ENCODE data around the gene DHX36. TPM values are rescaled to one million over a fixed set of nuclear protein-coding genes. Genes with fewer than 3 reads are reported as not detected.

The DHX36 gene
- total RNA-seq, 2 experiments from 2014 or later: 40.6 to 77.4 TPM

DNA sequence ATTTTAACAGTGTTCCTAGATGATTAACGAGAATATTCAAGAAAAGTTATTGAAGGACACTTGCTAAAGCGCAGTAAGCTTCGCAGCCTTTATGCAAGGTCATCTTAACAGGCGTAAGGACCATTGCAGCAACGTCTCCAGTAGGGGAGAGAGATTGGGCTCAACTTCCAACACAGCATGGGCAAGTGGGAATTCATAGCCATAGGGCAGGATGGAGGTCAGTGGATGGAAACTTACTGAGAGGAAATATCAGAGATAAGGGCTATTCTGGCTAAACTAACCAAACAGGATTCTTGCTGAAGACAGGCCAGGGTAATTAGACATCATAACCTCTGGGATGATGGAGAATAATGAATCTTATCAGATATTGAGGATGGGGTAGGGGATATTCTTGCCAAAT, 82.8 kb downstream of the DHX36 start:
- H3K4me1 ChIP-seq (ENCODE audit: insufficient read depth, low read length, poor library complexity, severe bottlenecking): no peaks in the 10 kb centered on the region
- no peaks in the 10 kb centered on the region for H3K36me3 ChIP-seq (ENCODE audit: insufficient read depth, low read length)
- H3K79me2 ChIP-seq (ENCODE audit: insufficient read depth, low read depth, low read length): no peaks in the 10 kb centered on the region
- intact Hi-C loops (cut with micrococcal nuclease; ENCODE audit: unreplicated experiment): no loop called here
- no peaks in the 10 kb centered on the region for H4K20me1 ChIP-seq (ENCODE audit: insufficient read depth, low read length)
- CTCF ChIA-PET (ENCODE audit: unreplicated experiment): no interaction called here
- H2AFZ ChIP-seq (ENCODE audit: low read length): no peak overlapping the region
- no peaks in the 10 kb centered on the region for H3K9me2 ChIP-seq (ENCODE audit: insufficient read depth, low read length)
- no TSS peak for BruUV-seq (replicated peaks)
- TF ChIP-seq CTCF (conservative IDR thresholded peaks at IDR 0.05; ENCODE audit: low read length) (no peak), EZH2phosphoT487 (IDR thresholded peaks at IDR 0.05; ENCODE audit: borderline replicate concordance, low read depth, low read length) (no peak)
- H3K4me3 ChIP-seq (ENCODE audit: low read depth, low read length, poor library complexity, severe bottlenecking): no peak overlapping the region
- DNase-seq (ENCODE audit: low spot score): no peak
- H3K27ac ChIP-seq (ENCODE audit: low read depth, low read length, poor library complexity, severe bottlenecking): no peak overlapping the region
- POLR2A ChIA-PET: no interaction called here
- no peaks in the 10 kb centered on the region for H3K9me3 ChIP-seq (ENCODE audit: low read length)
- no peak overlapping the region for H3K4me2 ChIP-seq (ENCODE audit: low read length)

GRCh38 chr3:154240235-154240634, 84.1 kb downstream of the DHX36 start:
- H4K20me1 ChIP-seq (ENCODE audit: insufficient read depth, low read length): no peaks in the 10 kb centered on the region
- H3K4me1 ChIP-seq (ENCODE audit: insufficient read depth, low read length, poor library complexity, severe bottlenecking): no peaks in the 10 kb centered on the region
- DNase-seq (ENCODE audit: low spot score): no peak
- no peaks in the 10 kb centered on the region for H3K79me2 ChIP-seq (ENCODE audit: insufficient read depth, low read depth, low read length)
- H3K4me3 ChIP-seq (ENCODE audit: low read depth, low read length, poor library complexity, severe bottlenecking): no peak overlapping the region
- H2AFZ ChIP-seq (ENCODE audit: low read length): no peak overlapping the region
- ChIA-PET CTCF (ENCODE audit: unreplicated experiment) (no interaction called here), POLR2A (interaction anchor here (0.8 to 1.1 kb wide), 2 partner anchors 10 to 18 kb away, joined by 3 to 5 read pairs; no protein-coding TSS in a partner anchor)
- no peak overlapping the region for H3K27ac ChIP-seq (ENCODE audit: low read depth, low read length, poor library complexity, severe bottlenecking)
- H3K4me2 ChIP-seq (ENCODE audit: low read length): no peak overlapping the region
- H3K9me3 ChIP-seq (ENCODE audit: low read length): no peaks in the 10 kb centered on the region
- BruUV-seq (replicated peaks): no TSS peak
- no peaks in the 10 kb centered on the region for H3K36me3 ChIP-seq (ENCODE audit: insufficient read depth, low read length)
- intact Hi-C loops (cut with micrococcal nuclease; ENCODE audit: unreplicated experiment): no loop called here
- H3K9me2 ChIP-seq (ENCODE audit: insufficient read depth, low read length): no peaks in the 10 kb centered on the region
- no peak for TF ChIP-seq EZH2phosphoT487 (IDR thresholded peaks at IDR 0.05; ENCODE audit: borderline replicate concordance, low read depth, low read length)
- TF ChIP-seq CTCF (conservative IDR thresholded peaks at IDR 0.05; ENCODE audit: low read length): no peak

GRCh38 chr3:154236331-154236730, 88.0 kb downstream of the DHX36 start:
- H2AFZ ChIP-seq (ENCODE audit: low read length): no peak overlapping the region
- POLR2A ChIA-PET: no interaction called here
- no peaks in the 10 kb centered on the region for H3K9me2 ChIP-seq (ENCODE audit: insufficient read depth, low read length)
- TF ChIP-seq EZH2phosphoT487 (IDR thresholded peaks at IDR 0.05; ENCODE audit: borderline replicate concordance, low read depth, low read length) (no peak), CTCF (conservative IDR thresholded peaks at IDR 0.05; ENCODE audit: low read length) (no peak)
- DNase-seq (ENCODE audit: low spot score): no peak
- H3K27ac ChIP-seq (ENCODE audit: low read depth, low read length, poor library complexity, severe bottlenecking): no peak overlapping the region
- intact Hi-C loops (cut with micrococcal nuclease; ENCODE audit: unreplicated experiment): no loop called here
- H3K4me2 ChIP-seq (ENCODE audit: low read length): no peak overlapping the region
- no peaks in the 10 kb centered on the region for H3K79me2 ChIP-seq (ENCODE audit: insufficient read depth, low read depth, low read length)
- H4K20me1 ChIP-seq (ENCODE audit: insufficient read depth, low read length): no peaks in the 10 kb centered on the region
- no peak overlapping the region for H3K4me3 ChIP-seq (ENCODE audit: low read depth, low read length, poor library complexity, severe bottlenecking)
- H3K9me3 ChIP-seq (ENCODE audit: low read length): no peaks in the 10 kb centered on the region
- BruUV-seq (replicated peaks): no TSS peak
- H3K36me3 ChIP-seq (ENCODE audit: insufficient read depth, low read length): no peaks in the 10 kb centered on the region
- H3K4me1 ChIP-seq (ENCODE audit: insufficient read depth, low read length, poor library complexity, severe bottlenecking): no peaks in the 10 kb centered on the region
- CTCF ChIA-PET (ENCODE audit: unreplicated experiment): no interaction called here
